NCI-H2081 treated with DMSO at 0.1 percent for 48 hours (cell line): Measurements from ENCODE around the gene PPM1K.
"Not testable (repeated sequence)": the region's sequence is repeated elsewhere in the genome, so short reads cannot be mapped to it uniquely, and the experiment has no call there.

Source experiments
- DNase-seq: peaks from one replicate; lab custom pipeline; 2025; lab: John Stamatoyannopoulos, UW

The PPM1K gene

DNA sequence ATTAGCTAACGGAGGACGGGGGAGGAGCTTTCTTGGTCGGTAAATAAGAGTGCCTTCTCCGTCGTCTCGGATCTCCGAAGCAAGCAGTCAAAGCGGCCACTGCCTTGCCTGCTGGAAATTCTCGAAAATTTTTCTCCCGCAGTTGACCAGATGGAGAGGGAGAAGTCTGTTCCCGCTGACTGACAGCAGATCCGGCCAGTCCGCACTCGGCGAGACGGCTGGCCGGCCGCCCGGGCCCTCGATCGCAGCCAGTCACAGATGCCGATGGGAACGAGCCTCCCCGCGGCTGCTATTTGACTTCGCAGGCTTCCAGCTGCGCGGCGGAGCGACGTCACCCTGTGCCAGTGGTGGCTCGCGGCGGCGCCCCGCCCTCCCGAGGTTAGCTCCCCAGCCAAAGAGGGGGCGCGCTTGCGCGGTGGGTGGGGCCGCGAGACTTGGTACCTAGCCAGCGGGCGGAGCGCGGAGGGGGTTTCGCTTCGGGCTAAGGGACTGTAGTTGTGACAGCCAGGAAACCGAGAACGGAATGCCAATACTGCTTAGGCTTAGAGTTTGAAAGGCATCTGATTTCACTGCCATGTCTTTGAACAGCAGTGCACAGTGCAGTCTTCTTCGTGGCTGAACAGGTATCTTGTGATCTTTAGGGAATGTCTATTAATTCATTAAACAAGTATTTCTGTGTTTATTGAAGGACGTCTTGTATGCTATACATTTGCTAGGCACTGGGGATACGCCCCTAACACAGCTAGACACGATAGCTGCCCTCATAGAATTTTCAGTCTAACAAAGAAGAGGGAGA is at the start of gene PPM1K:
Gene PPM1K (minus strand): TSS at position 123 of the 796 bp plus-strand sequence. CDS start 5,978 bp downstream, outside the sequence.
- DNase-seq, result peak; percentile 83

DNA sequence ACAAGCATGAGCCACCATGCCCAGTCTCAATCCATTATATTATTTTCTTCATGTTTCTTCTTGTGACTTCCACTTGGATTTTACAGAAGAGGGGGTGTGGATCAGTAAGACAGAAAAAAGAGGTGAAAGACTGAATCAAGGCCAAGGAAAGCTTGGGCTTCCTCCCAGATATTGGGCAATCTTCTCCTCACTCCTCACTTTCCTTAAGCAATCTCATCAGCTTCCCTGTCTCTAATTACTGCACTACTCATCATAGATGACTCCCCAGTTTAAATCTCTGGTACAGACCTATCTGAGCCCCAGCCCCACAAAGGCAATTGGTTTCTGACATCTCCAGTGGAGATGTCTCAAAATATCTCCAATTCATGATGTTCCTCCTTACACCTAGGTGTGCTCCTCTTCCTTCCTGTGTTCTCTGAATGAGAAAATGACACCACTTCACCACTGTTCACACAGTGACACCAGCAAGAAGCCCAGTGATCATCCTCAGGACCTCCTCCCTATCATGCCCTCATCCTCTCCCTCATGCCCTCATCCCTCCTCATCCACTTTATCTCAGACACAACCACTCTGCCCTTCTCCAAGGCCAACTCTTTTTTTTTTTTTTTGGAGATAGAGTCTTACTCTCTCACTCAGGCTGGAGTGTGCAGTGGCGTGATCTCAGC is 49.5 kb upstream of the PPM1K start:
- DNase-seq, result no peak

DNA sequence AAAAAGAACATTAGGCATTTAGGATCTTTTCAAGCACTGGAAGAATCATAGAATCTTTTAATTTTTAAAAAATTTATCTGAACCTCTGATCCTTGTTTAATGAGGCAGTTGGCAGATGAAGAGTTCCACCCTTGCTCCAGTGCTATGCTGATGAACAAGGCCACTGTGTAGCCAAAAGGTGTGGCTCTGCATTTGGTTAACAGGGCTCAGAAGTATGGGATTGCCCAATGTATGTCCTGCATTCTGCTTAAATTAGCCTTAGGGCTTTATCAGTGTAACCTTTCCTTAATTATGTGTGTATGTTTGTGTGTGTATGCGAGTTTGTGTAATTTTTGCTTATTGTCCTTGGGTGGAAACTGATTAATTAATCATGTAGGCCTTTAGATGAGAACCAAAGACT is 43.3 kb upstream of the PPM1K start:
- no peak for DNase-seq

DNA sequence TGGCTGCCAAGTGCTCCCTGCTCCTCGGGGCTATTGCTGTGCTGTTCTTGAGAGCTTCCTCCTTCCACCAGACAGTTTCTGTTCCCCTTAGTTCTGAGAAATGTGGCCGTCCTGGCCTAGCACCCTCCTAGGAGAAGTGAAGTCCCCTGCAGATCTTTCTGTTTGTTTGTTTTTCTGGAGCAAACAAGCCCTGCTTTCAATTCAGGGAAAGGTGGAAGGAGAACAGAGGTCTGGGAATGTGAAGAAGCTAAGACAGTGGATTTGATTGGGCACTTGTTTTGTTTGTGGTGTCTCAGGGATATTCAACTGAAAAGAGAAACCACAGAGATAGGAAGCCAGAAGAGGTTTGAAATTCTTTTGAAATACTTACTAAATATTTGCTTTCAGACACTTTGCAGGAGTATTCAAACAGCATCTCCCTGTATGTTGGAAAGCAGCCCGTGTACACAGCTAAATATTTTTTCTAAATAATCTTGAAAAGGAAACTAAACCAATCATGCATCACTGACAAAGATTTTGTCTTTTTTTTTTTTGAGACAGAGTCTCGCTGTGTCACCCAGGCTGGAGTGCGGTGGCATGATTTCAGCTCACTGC is 36.5 kb upstream of the PPM1K start:
- DNase-seq, result no peak

DNA sequence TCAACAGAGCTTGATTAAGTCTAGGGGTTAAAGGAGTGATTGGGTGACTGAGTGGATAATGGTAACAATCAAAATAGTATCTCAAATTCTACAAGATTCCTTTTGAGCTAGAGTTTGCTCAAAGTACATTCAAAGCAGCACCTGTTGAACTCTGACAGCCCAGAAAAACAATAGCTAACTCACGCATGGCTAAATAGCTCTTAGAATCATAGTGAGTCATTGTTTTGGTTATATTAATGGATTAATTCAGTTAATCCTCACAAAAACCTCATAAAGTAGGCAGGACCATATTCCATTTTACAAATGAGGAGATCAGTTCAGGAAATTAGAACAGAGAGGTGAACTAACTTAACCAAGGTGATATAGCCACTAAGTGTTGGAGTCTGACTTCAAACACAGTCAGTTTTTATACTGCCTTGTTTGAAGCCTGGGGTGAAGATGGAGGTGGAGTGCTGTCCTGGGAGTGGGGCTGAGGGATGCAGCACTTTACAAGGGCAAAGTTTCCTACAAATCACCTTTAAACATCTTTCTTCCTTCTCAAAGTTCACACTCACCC is 35.9 kb upstream of the PPM1K start:
- no peak for DNase-seq

DNA sequence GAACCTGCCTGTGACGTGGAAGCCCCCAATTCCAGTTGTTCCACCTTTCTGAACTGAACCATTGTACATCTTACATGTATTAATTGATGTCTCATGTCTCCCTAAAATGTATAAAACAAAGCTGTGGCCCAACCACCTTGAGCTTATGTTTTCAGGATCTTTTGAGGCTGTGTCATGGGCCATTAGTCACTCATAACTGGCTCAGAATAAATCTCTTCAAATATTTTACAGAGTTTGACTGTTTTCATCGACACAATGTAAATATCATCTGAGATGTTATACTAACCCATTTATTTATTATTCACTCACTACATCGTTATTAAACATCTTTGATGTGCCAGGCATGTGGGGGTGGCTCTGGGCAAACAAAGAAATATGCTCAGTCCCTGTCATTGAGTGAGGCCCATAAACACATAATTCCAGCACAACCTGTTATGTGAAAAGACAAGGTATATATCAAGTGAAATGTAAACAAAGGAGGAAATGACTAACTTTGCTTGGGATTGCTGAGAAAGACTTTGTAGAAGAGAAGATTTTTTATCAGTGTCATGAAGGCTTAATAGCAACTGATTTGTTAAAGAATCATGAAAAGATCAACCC is 34.5 kb upstream of the PPM1K start:
- no peak for DNase-seq

DNA sequence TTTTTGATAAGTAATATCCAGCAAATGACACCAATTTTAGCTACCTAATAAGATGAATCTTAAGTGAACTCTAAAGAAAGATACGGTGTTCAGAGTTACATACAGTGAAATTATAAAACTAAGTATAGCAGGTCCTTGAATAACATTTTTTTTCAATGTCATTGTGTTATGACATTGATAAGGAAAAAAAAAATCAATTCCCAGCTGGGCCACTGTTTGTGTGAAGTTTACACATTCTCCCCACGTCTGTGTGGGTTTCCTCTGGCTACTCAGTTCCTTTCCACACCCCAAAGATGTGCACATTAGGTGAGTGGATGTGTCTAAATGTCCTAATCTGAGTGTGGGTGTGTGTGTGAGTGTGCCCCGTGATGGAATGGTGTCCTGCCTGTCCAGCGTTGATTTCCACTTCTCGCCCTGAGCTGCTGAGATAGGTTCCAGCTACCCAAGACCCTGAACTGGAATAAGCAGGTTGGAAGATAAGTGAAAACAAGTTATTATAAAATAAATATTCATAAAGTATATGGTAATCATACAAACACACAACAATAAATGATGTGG is 31.2 kb upstream of the PPM1K start:
- no peak for DNase-seq

DNA sequence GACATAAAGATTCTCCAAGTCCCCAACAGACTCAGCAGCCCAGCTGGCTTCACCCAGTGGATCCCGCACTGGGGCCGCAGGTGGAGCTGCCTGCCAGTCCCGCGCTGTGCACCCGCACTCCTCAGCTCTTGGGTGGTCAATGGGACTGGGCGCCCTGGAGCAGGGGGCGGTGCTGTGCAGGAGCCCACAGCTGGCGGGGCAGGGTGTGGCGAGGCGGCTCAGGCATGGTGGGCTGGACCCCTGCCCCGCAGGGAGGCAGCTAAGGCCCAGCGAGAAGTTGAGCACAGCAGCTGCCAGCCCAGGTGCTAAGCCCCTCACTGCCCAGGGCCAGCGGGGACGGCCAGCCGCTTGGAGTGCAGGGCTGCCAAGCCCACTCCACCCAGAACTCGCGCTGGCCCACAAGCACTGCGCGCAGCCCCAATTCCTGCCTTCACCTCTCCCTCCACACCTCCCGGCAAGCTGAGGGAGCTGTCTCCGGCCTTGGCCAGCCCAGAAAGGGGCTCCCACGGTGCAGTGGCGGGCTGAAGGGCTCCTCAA is 28.8 kb upstream of the PPM1K start:
- not testable (repeated sequence) for DNase-seq

DNA sequence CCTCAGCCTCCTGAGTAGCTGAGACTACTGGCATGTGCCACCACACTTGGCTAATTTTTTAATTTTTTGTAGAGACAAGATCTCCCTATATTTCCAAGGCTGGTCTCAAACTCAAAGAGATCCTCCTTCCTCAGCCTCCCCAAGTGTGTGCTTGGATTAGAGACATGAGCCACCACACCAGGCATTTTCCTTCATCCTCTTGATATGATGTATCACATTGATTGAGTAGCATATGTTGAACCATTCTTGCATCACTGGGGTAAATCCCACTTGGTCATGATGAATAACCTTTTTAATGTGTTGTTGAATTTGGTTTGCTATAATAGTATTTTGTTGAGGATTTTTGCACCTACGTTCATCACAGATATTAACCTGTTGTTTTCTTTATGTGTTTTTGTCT is 24.2 kb upstream of the PPM1K start:
- no peak for DNase-seq

DNA sequence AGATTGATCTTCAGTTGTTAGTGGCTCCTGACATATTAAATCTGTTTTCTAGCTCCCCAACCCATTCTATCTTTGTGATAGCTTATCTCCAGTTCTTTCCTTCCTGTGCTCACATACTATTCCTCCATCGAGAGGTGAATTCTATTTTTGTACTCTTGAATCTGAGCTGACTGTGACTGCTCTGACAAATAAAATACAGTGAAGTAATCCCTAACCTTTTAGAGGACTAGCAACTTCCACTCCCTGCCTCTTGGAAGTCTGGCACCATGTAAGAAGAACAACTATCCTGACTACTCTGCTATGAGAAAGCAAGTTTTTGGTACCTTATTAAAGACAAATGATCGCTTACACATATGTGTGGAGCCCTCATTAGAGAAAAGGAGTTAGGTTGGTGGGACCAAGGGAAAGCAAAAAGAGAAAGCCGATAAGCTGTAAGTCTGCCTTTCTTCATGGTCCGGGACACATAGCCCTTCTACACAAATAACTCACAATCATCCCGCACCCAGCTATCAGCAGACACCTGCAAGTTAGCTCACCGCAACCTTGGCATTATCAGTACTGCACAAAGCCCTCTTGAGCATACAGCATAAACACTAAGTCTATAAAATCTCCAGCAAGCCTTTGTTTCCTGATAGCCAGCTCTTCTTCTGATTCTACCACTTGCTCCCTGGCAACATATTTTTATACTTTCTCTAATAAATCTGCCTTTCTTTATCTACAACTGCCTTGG is 13.5 kb upstream of the PPM1K start:
- DNase-seq, result no peak

DNA sequence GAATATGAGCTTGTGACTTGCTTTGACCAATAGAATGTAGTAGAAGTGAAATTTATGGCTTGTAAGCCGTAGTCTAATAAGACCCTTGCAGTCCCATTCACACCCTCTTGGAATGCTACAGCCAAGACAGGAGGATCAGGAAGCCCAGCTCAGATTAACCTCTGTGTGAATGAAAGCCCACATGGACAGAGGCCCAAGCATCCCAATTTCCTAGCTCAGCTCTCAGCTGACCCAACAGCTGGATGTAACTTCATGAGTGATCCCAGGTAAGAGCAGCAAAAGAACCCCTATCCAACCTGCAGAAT is 12.8 kb upstream of the PPM1K start:
- DNase-seq, result no peak

DNA sequence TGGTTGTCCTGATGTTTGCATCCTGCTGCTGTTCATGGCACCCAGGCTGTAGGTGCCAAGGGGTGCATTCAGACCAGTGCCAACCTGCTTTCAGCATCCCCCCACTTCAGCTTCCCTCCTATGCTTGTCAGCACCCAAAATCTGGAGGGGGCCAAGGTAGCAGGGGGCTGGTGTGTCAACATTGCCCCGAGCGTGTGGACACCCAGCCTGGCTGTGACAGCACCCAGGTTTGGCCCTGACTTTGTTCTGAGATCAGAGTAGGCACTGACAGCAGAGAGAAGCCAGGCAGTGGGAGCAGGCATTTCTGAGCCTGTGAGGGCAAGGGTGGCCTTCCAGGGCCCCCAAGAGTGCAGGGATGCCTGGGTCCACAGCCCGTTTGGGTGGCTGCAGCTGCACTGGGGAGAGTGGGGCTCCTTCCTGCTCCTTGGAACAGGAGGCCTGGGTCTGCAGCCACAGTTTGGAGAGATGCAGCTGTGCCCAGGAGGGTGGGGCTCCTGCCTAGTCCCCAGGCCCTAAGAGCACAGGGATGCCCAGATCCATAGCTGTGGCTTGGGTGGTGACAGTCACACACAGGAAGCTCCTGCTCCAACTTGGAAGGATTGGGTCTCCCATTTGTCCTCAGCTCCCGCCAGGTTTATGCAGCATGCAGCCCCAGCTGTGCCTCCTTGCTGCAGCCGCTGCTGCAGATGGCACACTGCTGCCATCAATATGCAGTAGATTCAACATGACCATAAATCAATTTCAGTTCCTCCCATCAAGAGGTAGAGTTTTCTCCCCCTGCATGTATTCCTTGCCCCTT is 12.3 kb upstream of the PPM1K start:
- DNase-seq, result no peak

DNA sequence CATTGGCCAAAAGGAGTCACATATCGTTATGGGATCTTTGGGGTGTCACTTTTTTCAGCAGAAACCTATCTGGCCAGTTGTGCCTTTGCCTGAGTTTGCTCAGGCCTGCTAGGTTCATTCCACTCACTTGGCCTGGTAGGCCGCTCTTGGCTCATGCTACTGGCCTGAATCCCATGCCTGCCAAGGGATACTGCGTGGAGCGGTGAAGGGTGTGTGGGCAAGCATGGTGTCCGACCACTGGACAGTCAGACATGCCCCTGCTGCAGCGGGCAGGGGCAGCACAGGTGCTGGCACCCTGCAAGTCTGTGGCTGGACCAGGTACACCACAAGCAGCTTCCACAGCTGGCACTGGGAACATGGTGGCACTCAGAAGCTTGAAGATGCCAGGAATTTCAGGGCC is 11.3 kb upstream of the PPM1K start:
- no peak for DNase-seq

DNA sequence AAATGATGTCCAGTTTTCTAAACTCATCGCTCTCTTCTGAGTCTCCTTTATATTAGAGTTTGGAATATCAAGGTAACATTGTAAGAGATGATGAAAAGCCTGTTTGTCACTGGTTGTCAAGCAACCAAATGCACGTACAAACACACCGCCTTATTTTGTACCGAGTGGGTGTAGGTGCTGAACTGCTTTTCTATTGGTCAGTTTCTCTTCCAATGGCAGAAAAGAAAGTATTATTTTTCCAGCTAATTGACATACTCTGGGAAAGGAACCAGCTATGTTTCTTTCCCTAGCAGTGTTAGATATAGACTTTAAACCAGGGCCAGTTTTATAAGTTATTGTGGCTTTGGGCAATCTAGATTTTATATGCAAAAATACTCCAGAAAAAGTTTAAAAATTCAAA is 6.6 kb upstream of the PPM1K start:
- no peak for DNase-seq

DNA sequence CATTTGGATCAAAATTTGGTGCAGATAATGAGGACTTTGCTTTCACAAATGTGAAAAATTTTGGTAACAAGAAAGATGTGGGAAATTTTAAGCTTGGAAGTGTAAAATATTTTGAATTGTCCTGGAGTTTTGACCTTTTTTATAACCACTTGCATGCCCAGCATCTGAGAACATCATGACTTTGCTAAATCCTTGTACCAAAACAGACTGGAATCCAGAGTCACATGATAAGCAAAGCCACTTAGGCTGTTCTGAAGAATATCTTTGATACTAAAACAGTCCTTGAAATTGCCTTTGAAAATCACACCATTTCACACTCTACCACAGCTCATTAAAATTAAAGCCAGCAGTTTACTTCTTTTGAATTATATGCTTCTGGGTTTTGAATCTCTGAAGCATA is 2.5 kb upstream of the PPM1K start:
- DNase-seq, result no peak

DNA sequence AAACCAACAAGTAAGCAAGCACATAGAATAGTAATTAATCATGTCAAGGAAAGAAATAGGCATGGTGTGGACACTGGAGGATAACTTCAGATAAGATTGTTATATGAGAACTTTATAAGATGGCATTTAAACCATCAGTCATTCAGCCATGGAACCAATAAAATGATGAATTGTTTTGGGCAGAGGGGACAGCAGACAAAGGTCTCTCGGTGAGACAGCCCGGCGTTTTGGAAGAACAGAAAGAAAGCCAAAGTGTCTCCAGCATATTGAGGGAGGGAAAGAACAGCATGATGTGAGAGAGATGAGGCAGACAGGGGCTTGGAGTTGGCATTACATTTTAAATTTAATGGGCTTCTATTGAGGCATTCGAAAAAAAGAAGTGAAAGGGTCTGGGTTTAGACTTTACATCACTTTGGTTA is 883 bp upstream of the PPM1K start:
- no peak for DNase-seq

DNA sequence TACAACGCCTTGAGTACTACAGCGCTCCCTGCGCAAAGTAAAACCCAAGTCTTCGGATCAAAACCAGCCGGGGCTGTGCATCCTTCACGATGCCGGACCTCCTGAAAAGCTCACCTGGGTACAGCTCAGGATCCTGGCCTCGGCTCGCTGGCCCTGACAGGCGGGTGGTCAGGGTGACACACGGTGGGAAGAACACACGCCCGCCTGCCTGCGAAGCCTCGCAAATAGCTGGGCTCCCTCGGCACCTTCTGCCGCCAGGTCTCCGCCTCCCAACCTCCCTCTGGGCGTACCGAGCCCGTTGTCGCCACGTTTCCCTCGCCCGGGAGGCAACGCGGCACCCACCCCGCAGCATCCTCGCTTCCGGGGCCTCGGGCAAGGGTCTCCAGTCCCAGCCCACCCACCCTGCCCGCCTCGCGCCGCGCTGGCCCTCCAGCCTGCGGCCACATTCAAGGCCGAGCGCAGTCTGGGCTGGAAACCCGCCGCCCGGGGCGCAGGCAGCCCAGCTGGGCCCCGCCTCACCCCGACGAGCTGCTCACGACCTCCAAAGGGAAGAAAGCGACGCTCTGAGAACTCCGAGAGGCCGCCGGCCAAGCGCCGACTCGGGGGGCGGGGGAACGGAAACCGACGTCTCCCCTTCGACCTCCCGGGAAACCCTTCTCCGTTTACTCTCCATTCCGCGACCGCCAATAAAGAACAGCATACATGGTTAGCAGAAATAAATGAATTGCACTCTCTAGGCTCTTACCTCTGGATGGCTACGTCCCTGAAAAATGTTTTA is 511 bp downstream of the PPM1K start:
- DNase-seq, result no peak

DNA sequence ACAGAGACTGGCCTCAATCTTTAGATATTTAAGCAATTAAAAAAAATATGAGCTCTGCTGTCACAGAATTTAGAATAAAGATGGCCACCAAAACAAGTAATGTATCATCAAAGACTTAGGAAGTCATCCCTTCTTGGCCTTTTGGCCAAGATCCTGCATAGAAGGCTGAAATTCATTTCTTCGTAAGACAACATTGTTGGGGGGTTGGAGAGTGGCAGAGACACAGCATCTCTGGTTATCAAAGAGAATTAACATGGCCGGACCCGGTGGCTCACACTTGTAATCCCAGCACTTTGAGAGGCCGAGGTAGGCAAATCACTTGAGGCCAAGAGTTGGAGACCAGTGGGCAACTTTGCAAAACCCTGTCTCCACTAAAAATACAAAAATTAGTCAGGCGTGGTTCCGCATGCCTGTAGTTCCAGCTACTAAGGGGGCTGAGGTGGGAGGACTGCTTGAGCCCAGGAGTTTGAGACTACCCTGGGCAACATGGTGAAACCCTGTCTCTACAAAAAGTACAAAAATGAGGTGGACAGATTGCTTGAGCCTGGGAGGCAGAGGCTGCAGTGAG is 4.0 kb downstream of the PPM1K start:
- DNase-seq, result no peak

DNA sequence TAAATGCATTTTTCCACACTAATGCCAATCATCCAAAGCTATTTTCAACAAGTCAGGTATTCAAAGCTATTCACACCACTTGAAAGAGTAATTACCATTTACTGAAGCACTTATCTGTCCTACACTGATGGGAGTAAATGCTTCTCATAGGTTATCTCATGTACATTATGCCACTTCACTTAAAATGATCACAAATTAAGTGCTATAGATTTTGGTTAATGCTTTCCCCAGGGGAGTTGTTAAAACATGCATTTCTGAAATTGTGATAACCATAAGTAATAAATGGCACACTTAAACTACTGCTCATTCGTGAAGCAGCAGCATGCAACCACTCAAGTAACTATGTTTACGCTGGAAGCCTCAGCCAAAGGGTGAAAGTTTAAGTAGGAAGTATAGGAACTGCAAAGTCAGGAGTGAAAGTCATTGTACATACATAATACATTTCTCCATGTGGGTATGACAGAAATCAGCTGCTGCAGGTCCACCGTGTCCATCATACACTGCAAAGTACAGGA is 6.6 kb downstream of the PPM1K start:
- no peak for DNase-seq
